CD4-positive, alpha-beta T cell treated with Interleukin-15 for 1 hour (primary cell): ENCODE data around the gene SHC2.

Experiments
- DNase-seq: peaks from one replicate; pipeline ENCODE4 v3.0.0-alpha.2; 2020

SHC2 gene

GRCh38 chr19:369256-369655 lies 91.6 kb downstream of the SHC2 start:
- DNase-seq: no peak

DNA sequence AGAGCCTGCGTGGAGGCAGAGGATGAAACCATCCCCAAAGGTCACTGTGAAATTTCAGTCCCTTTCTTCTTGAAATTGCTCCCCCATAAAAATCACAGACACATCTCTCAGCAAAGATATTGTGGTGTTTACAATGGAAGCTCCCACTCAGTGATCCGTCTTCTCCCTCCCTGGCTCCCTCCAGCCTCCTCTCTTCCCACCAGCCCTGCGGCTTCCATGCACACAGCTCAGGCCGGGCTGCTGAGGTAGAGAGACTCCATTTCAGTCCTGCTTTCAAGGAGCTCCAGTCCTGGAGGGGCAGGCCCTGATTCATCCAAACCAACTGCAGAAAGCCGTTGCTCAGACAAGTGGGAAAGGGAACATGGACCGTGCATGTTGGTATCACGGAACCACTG lies 92.2 kb downstream of the SHC2 start:
- DNase-seq: no peak

GRCh38 chr19:367963-368629 lies 92.7 kb downstream of the SHC2 start:
- no peak for DNase-seq

GRCh38 chr19:367561-367960 lies 93.3 kb downstream of the SHC2 start:
- DNase-seq: no peak

DNA sequence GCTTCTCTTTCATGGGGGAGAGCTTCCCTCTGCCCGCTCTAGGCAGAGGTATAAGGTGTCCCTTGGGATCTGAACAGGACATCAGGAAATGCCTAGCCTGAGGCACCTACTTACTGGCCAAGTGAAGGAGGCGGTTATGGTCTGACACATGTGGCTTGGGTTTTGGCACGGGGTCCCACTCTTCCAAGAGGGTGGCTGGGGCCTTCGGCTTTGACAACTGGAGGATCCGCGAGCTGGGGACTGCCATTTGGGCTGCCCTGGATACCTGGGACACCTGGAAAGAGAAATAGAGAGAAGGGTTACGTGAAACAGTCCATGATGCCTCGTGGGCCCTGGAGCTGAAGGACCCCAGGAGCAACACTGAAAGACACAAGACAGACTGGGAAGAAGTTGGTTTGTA lies 93.9 kb downstream of the SHC2 start:
- DNase-seq: no peak
